T-cell (primary cell): ENCODE measurements around the gene PFDN6. TPM values are rescaled to one million over a fixed set of nuclear protein-coding genes. Genes with fewer than 3 reads are reported as not detected.

Experiments used
- ATAC-seq, 4 experiments: fragments of 200-7000 bp in 3 of 4; fragments of 150-1000 bp in 1 of 4; cut with Tn5 transposase; replicated peaks in 1 of 4; 1 replicate in 3 of 4; 2 replicates in 1 of 4; pipeline ENCODE4 v1.10.0; 2021; ENCODE audit warnings: moderate library complexity in 3 of 4, mild to moderate bottlenecking in 2 of 4, moderate number of reproducible peaks in 1 of 4
- CTCF ChIA-PET, 2 donors: fragments of 300-600 bp; sonication (Branson Sonifier 250); formaldehyde crosslinking; loops; one replicate each; lab custom pipeline; 2022; ENCODE audit warnings: antibody characterized with exemption in 2 of 2; lab: Charles Lee
- POLR2A ChIA-PET, 2 donors: fragments of 300-600 bp; sonication (Branson Sonifier 250); formaldehyde crosslinking; loops; one replicate each; lab custom pipeline; 2022; ENCODE audit warnings: antibody characterized with exemption in 2 of 2; lab: Charles Lee
- DNase-seq, 35 experiments: peaks; one replicate each; pipeline versions ENCODE4 v3.0.0 to v3.0.0-alpha.2; 2013 to 2023
- H3K27ac ChIP-seq: one replicate; pipeline ENCODE4 v1.5.1; 2013; ENCODE audit warnings: low read length
- H3K27me3 ChIP-seq, 2 experiments: replicated peaks in 1 of 2; 1 replicate in 1 of 2; 2 replicates in 1 of 2; pipeline versions ENCODE4 v1.6.1 to v1.7.0; 2013; ENCODE audit warnings: low read length in 1 of 2, mixed read lengths in 1 of 2; ENCODE audit not compliant: control insufficient read depth in 2 of 2, insufficient read depth in 2 of 2; ENCODE audit errors: extremely low read depth in 1 of 2
- H3K36me3 ChIP-seq, 2 donors: 1 replicate in 1 of 2; 2 replicates in 1 of 2; pipeline versions ENCODE4 v1.6.1 to v1.7.0; 2013; ENCODE audit warnings: low read length in 1 of 2; ENCODE audit not compliant: control insufficient read depth in 2 of 2, insufficient read depth in 1 of 2; ENCODE audit errors: extremely low read depth in 1 of 2
- H3K4me1 ChIP-seq, 2 experiments: 1 replicate in 1 of 2; 2 replicates in 1 of 2; pipeline versions ENCODE4 v1.6.1 to v1.7.0; 2013; ENCODE audit warnings: low read length in 2 of 2, mixed read lengths in 1 of 2; ENCODE audit not compliant: insufficient read depth in 2 of 2, control insufficient read depth in 1 of 2; ENCODE audit errors: extremely low read depth in 1 of 2
- H3K4me3 ChIP-seq, 2 donors: 1 replicate in 1 of 2; 2 replicates in 1 of 2; pipeline versions ENCODE4 v1.5.1 to v1.7.0; 2013; ENCODE audit warnings: mild to moderate bottlenecking in 2 of 2, low read length in 1 of 2, moderate library complexity in 1 of 2; ENCODE audit not compliant: control insufficient read depth in 1 of 2; ENCODE audit errors: extremely low read depth in 1 of 2
- H3K9me3 ChIP-seq: 2 replicates; pipeline ENCODE4 v1.7.0; 2013
- H3K27ac Mint-ChIP-seq, 2 donors: one replicate each; pipeline ENCODE4 v1.8.0; 2020 to 2021; ENCODE audit warnings: mild to moderate bottlenecking in 2 of 2, mixed read lengths in 2 of 2
- H3K27me3 Mint-ChIP-seq, 2 donors: one replicate each; pipeline ENCODE4 v1.8.0; 2021 to 2022; ENCODE audit warnings: mixed read lengths in 2 of 2
- H3K36me3 Mint-ChIP-seq: one replicate; pipeline ENCODE4 v1.8.0; 2021; ENCODE audit warnings: mixed read lengths
- H3K4me1 Mint-ChIP-seq, 3 donors: one replicate each; pipeline ENCODE4 v1.8.0; 2020 to 2022; ENCODE audit warnings: mixed read lengths in 3 of 3, mild to moderate bottlenecking in 1 of 3
- H3K4me3 Mint-ChIP-seq, 3 donors: one replicate each; pipeline ENCODE4 v1.8.0; 2020 to 2022; ENCODE audit warnings: mild to moderate bottlenecking in 3 of 3, mixed read lengths in 3 of 3, moderate library complexity in 3 of 3
- H3K9me3 Mint-ChIP-seq, 3 donors: one replicate each; pipeline ENCODE4 v1.8.0; 2020 to 2022; ENCODE audit warnings: mixed read lengths in 3 of 3
- WGBS: methylation state at CpG from one replicate; pipeline ENCODE4 v1.1.5; 2013; ENCODE audit warnings: missing lambda C conversion rate; ENCODE audit not compliant: insufficient coverage; 5-methylcytosine and 5-hydroxymethylcytosine counted together
- total RNA-seq, 35 experiments: library from RNA in 6 of 35; stranded (reverse) in 6 of 35; fragments of 120-200 nt in 1 of 35; gene quantifications; one replicate each; pipeline versions ENCODE4 v1.2.1 to v1.2.4 and lab custom pipeline; 2013 to 2026

PFDN6 gene
- total RNA-seq, 5 donors from 2014 or later (not counting 1 experiment from before 2014, with no cell fraction given), result 16.1 to 51.4 (median 40.5) TPM

- no peaks in the 10 kb centered on the region for H3K36me3 ChIP-seq
Measured at GRCh38 chr6:33333666-33334065, 44.3 kb downstream of the PFDN6 start.

GRCh38 chr6:33335916-33336315, 46.5 kb downstream of the PFDN6 start:
- POLR2A ChIA-PET, result interaction anchor here in 1 of 2 donors (0.6 kb wide), 1 partner anchor 10 kb away, joined by 9 read pairs; no protein-coding TSS in a partner anchor
- H3K4me1 Mint-ChIP-seq, result peaks cover 4 to 30% (median 22%) of the 10 kb centered on the region in 3 donors
- no peak for ATAC-seq
- no peaks in the 10 kb centered on the region for H3K36me3 Mint-ChIP-seq
- H3K27ac Mint-ChIP-seq, result no peak overlapping the region
- H3K27me3 Mint-ChIP-seq, result no peaks in the 10 kb centered on the region
- DNase-seq, result no peak
- Histone ChIP-seq H3K27ac (no peak overlapping the region), H3K36me3 (no peaks in the 10 kb centered on the region), H3K9me3 (no peaks in the 10 kb centered on the region), H3K4me1 (peaks cover 3 to 10% of the 10 kb centered on the region in 2 experiments), H3K4me3 (no peak overlapping the region), H3K27me3 (no peaks in the 10 kb centered on the region)
- H3K9me3 Mint-ChIP-seq, result no peaks in the 10 kb centered on the region
- 100% methylated on average over 1 of the region's 4 CpGs for WGBS
- H3K4me3 Mint-ChIP-seq, result no peak overlapping the region
- CTCF ChIA-PET, result interaction anchor here in 1 of 2 donors (0.7 kb wide), 2 partner anchors 376 to 762 kb away, joined by 3 to 5 read pairs; no protein-coding TSS in a partner anchor

More at GRCh38 chr6:33333666-33334065, 44.3 kb downstream of the PFDN6 start:
- no peak overlapping the region for H3K4me3 Mint-ChIP-seq
- no CpG with 5 or more reads among the region's 4 CpGs for WGBS
- ChIA-PET POLR2A (no interaction called here), CTCF (interaction anchor here in 1 of 2 donors (0.7 kb wide), 1 partner anchor 40 kb away, joined by 8 read pairs; no protein-coding TSS in a partner anchor)
- H3K36me3 Mint-ChIP-seq, result no peaks in the 10 kb centered on the region
- no peaks in the 10 kb centered on the region for H3K27me3 ChIP-seq
- ATAC-seq (no peak), DNase-seq (no peak)
- H3K9me3 ChIP-seq, result no peaks in the 10 kb centered on the region
- peaks cover 2 to 16% (median 8%) of the 10 kb centered on the region in 3 donors for H3K4me1 Mint-ChIP-seq
- H3K4me3 ChIP-seq, result no peak overlapping the region
- H3K27ac ChIP-seq, result no peak overlapping the region
- H3K27me3 Mint-ChIP-seq, result no peaks in the 10 kb centered on the region
- no peaks in the 10 kb centered on the region for H3K9me3 Mint-ChIP-seq
- no peak overlapping the region for H3K27ac Mint-ChIP-seq
- H3K4me1 ChIP-seq, result peaks cover 3 to 10% of the 10 kb centered on the region in 2 experiments

GRCh38 chr6:33336495-33336894, 47.1 kb downstream of the PFDN6 start:
- peaks cover 4 to 30% (median 22%) of the 10 kb centered on the region in 3 donors for H3K4me1 Mint-ChIP-seq
- Histone ChIP-seq H3K27ac (no peak overlapping the region), H3K36me3 (no peaks in the 10 kb centered on the region), H3K4me1 (peaks cover 3 to 13% of the 10 kb centered on the region in 2 experiments), H3K4me3 (no peak overlapping the region), H3K9me3 (no peaks in the 10 kb centered on the region), H3K27me3 (no peaks in the 10 kb centered on the region)
- H3K27me3 Mint-ChIP-seq, result no peaks in the 10 kb centered on the region
- DNase-seq (no peak), ATAC-seq (no peak)
- H3K36me3 Mint-ChIP-seq, result no peaks in the 10 kb centered on the region
- H3K27ac Mint-ChIP-seq, result no peak overlapping the region
- H3K4me3 Mint-ChIP-seq, result no peak overlapping the region
- H3K9me3 Mint-ChIP-seq, result no peaks in the 10 kb centered on the region
- ChIA-PET POLR2A (interaction anchor here in 1 of 2 donors (0.7 kb wide), 1 partner anchor 120 kb away, joined by 3 read pairs; no protein-coding TSS in a partner anchor), CTCF (interaction anchor here in 1 of 2 donors (0.7 kb wide), 1 partner anchor 762 kb away, joined by 5 read pairs; no protein-coding TSS in a partner anchor)
- WGBS, result 60% methylated on average over 1 of the region's 3 CpGs

- H3K36me3 Mint-ChIP-seq, result no peaks in the 10 kb centered on the region
- CTCF ChIA-PET, result interaction anchor here in 1 of 2 donors (0.6 kb wide), 1 partner anchor 13 kb away, joined by 4 read pairs; no protein-coding TSS in a partner anchor
- no peaks in the 10 kb centered on the region for H3K27me3 Mint-ChIP-seq
- POLR2A ChIA-PET, result no interaction called here
- H3K4me1 Mint-ChIP-seq, result peaks cover 16 to 36% (median 35%) of the 10 kb centered on the region in 3 donors
- no peaks in the 10 kb centered on the region for H3K27me3 ChIP-seq
- H3K9me3 Mint-ChIP-seq, result no peaks in the 10 kb centered on the region
- peaks cover 11 to 36% of the 10 kb centered on the region in 2 experiments for H3K4me1 ChIP-seq
- no peak overlapping the region for H3K4me3 Mint-ChIP-seq
- H3K36me3 ChIP-seq, result no peaks in the 10 kb centered on the region
- H3K27ac ChIP-seq, result no peak overlapping the region
- no peak overlapping the region for H3K4me3 ChIP-seq
- H3K27ac Mint-ChIP-seq, result peak overlapping the region; percentile 48 to 57
- ATAC-seq (no peak), DNase-seq (no peak)
- 90% methylated on average over 4 of the region's 6 CpGs for WGBS
- no peaks in the 10 kb centered on the region for H3K9me3 ChIP-seq
Measured at GRCh38 chr6:33339193-33339592, 49.8 kb downstream of the PFDN6 start.

Other genes starting within 250 kb of the PFDN6 start
- 10 to 100 TPM; 29.6 to 68.4 (median 35.9) TPM for gene HLA-DPA1, start 216.0 kb upstream of the PFDN6 start, total RNA-seq
- gene HLA-DPB1, start 213.6 kb upstream of the PFDN6 start, total RNA-seq, result 10 to 100 TPM; 41.2 to 78.9 (median 58.4) TPM
- gene COL11A2, start 97.1 kb upstream of the PFDN6 start, total RNA-seq, result 1 to 10 TPM; 1.3 to 9.7 (median 2.7) TPM
- gene RXRB, start 88.9 kb upstream of the PFDN6 start, total RNA-seq, result 100 to 1,000 TPM in 2 of 5 donors, 10 to 100 TPM in 3; 65.5 to 104 (median 96.4) TPM
- gene SLC39A7, start 88.7 kb upstream of the PFDN6 start, total RNA-seq, result 10 to 100 TPM; 19.1 to 44.0 (median 41.3) TPM
- 10 to 100 TPM; 13.9 to 27.7 (median 24.4) TPM for gene HSD17B8, start 84.9 kb upstream of the PFDN6 start, total RNA-seq
- 10 to 100 TPM; 37.7 to 43.8 (median 42.6) TPM for gene RING1, start 81.1 kb upstream of the PFDN6 start, total RNA-seq
- gene VPS52, start 17.7 kb upstream of the PFDN6 start, total RNA-seq, result 100 to 1,000 TPM in 1 of 5 donors, 10 to 100 TPM in 4; 81.4 to 100 (median 87.6) TPM
- gene RPS18, start 17.5 kb upstream of the PFDN6 start, total RNA-seq, result 1,000 to 10,000 TPM; 3,249 to 4,871 (median 4,590) TPM
- gene B3GALT4, start 12.5 kb upstream of the PFDN6 start, total RNA-seq, result 10 to 100 TPM; 12.2 to 47.2 (median 40.4) TPM
- gene WDR46, start 362 bp upstream of the PFDN6 start, total RNA-seq, result 10 to 100 TPM; 38.3 to 74.4 (median 60.4) TPM
- 10 to 100 TPM; 55.9 to 72.0 (median 66.0) TPM for gene RGL2, start 9.3 kb downstream of the PFDN6 start, total RNA-seq
- 100 to 1,000 TPM; 224 to 271 (median 254) TPM for gene TAPBP, start 24.5 kb downstream of the PFDN6 start, total RNA-seq
- gene ZBTB22, start 28.1 kb downstream of the PFDN6 start, total RNA-seq, result 10 to 100 TPM; 17.6 to 32.0 (median 26.3) TPM
- gene DAXX, start 33.4 kb downstream of the PFDN6 start, total RNA-seq, result 10 to 100 TPM; 36.3 to 91.4 (median 87.7) TPM
- 1 to 10 TPM; 1.1 to 2.9 (median 1.8) TPM for gene KIFC1, start 102.2 kb downstream of the PFDN6 start, total RNA-seq
- 100 to 1,000 TPM; 169 to 372 (median 175) TPM for gene PHF1, start 121.4 kb downstream of the PFDN6 start, total RNA-seq
- 100 to 1,000 TPM; 169 to 184 (median 176) TPM for gene CUTA, start 128.5 kb downstream of the PFDN6 start, total RNA-seq
- 100 to 1,000 TPM in 1 of 5 donors, 10 to 100 TPM in 4; 51.2 to 111 (median 64.5) TPM for gene SYNGAP1, start 130.5 kb downstream of the PFDN6 start, total RNA-seq
- 10 to 100 TPM in 3 of 5 donors, 1 to 10 TPM in 2; 3.9 to 12.6 (median 11.1) TPM for gene ZBTB9, start 165.0 kb downstream of the PFDN6 start, total RNA-seq